HEK293 (cell line): ENCODE measurements around the gene SPPL2B.

Source experiments
- CTCF ChIA-PET: fragments of 350-600 bp; formaldehyde crosslinking; extraction: SDS; loops from one replicate; lab custom pipeline; 2021; ENCODE audit warnings: antibody characterized with exemption; lab: Yijun Ruan, JAX
- POLR2A ChIA-PET: fragments of 300-600 bp; formaldehyde crosslinking; extraction: SDS; loops from one replicate; lab custom pipeline; 2020; ENCODE audit warnings: antibody characterized with exemption, inconsistent platforms; lab: Yijun Ruan, JAX
- H3K27ac ChIP-seq: fragments of 200-500 bp; sonication (Bioruptor generic); 2 replicates; pipeline ENCODE4 v1.5.1; 2014; ENCODE audit warnings: low read depth, low read length, control low read depth, inconsistent platforms; ENCODE audit errors: extremely low read depth
- H3K36me3 ChIP-seq, 2 experiments: fragments of 200-500 bp in 1 of 2; sonication (Bioruptor generic) in 1 of 2; 1 replicate in 1 of 2; 2 replicates in 1 of 2; pipeline ENCODE4 v1.5.1; 2014 to 2017; ENCODE audit warnings: inconsistent platforms in 2 of 2, low read length in 2 of 2; ENCODE audit not compliant: control insufficient read depth in 2 of 2, insufficient read depth in 1 of 2
- H3K4me1 ChIP-seq: fragments of 200-500 bp; sonication (Bioruptor generic); 2 replicates; pipeline ENCODE4 v1.5.1; 2014; ENCODE audit warnings: mild to moderate bottlenecking, low read length, inconsistent platforms; ENCODE audit not compliant: control insufficient read depth, insufficient read depth
- H3K4me3 ChIP-seq: 2 replicates; pipeline ENCODE4 v1.5.1; 2011; ENCODE audit warnings: low read depth, mild to moderate bottlenecking, control low read depth, low read length, moderate library complexity
- H3K9me3 ChIP-seq: fragments of 200-500 bp; sonication (Bioruptor generic); 2 replicates; pipeline ENCODE4 v1.5.1; 2014; ENCODE audit warnings: low read depth, low read length, inconsistent platforms; ENCODE audit not compliant: control insufficient read depth, insufficient read depth
- KLF16 ChIP-seq: fragments of 450-650 bp; formaldehyde crosslinking; IDR thresholded peaks from 2 replicates; pipeline ENCODE4 v1.5.1; 2017; ENCODE audit warnings: missing biosample characterization, missing genetic modification characterization
- PRDM1 ChIP-seq: fragments of 450-650 bp; formaldehyde crosslinking; IDR thresholded peaks from 2 replicates; pipeline ENCODE4; 2016; ENCODE audit warnings: missing biosample characterization, missing genetic modification characterization
- SALL2 ChIP-seq: fragments of 450-650 bp; formaldehyde crosslinking; IDR thresholded peaks from 2 replicates; pipeline ENCODE4 v1.5.0; 2017; ENCODE audit warnings: missing biosample characterization, mild to moderate bottlenecking, missing genetic modification characterization, borderline replicate concordance
- TCF7L2 ChIP-seq: IDR thresholded peaks from 2 replicates; pipeline ENCODE4 v1.6.1; 2011; ENCODE audit warnings: low read depth, mild to moderate bottlenecking, inconsistent platforms, low read length, moderate library complexity, borderline replicate concordance
- ZBTB1 ChIP-seq: fragments of 450-650 bp; formaldehyde crosslinking; IDR thresholded peaks from 2 replicates; pipeline ENCODE4 v1.5.1; 2016; ENCODE audit warnings: missing biosample characterization, missing genetic modification characterization
- ZFHX2 ChIP-seq: fragments of 450-650 bp; formaldehyde crosslinking; conservative IDR thresholded peaks from 2 replicates; pipeline ENCODE4 v1.5.1; 2016; ENCODE audit warnings: missing biosample characterization, missing genetic modification characterization
- ZIC2 ChIP-seq: fragments of 450-650 bp; formaldehyde crosslinking; IDR thresholded peaks from 2 replicates; pipeline ENCODE4 v1.5.1; 2016; ENCODE audit warnings: missing biosample characterization, missing genetic modification characterization
- ZNF146 ChIP-seq: fragments of 450-650 bp; formaldehyde crosslinking; IDR thresholded peaks from 2 replicates; pipeline ENCODE4 v1.5.1; 2016; ENCODE audit warnings: missing biosample characterization, missing genetic modification characterization
- ZNF155 ChIP-seq: fragments of 450-650 bp; formaldehyde crosslinking; IDR thresholded peaks from 2 replicates; pipeline ENCODE4 v1.5.1; 2016; ENCODE audit warnings: missing biosample characterization, missing genetic modification characterization
- ZNF157 ChIP-seq: fragments of 450-650 bp; formaldehyde crosslinking; IDR thresholded peaks from 2 replicates; pipeline ENCODE4 v1.5.1; 2016; ENCODE audit warnings: missing biosample characterization, missing genetic modification characterization
- ZNF175 ChIP-seq: fragments of 450-650 bp; formaldehyde crosslinking; IDR thresholded peaks from 2 replicates; pipeline ENCODE4 v1.5.1; 2016; ENCODE audit warnings: missing biosample characterization, missing genetic modification characterization
- ZNF184 ChIP-seq: fragments of 450-650 bp; IDR thresholded peaks from 2 replicates; pipeline ENCODE4 v1.5.1; 2018; ENCODE audit warnings: missing biosample characterization, mild to moderate bottlenecking, missing genetic modification characterization
- ZNF202 ChIP-seq: fragments of 450-650 bp; formaldehyde crosslinking; IDR thresholded peaks from 2 replicates; pipeline ENCODE4 v1.5.1; 2016; ENCODE audit warnings: missing biosample characterization, missing genetic modification characterization, borderline replicate concordance
- ZNF341 ChIP-seq: fragments of 450-650 bp; formaldehyde crosslinking; IDR thresholded peaks from 2 replicates; pipeline ENCODE4; 2016; ENCODE audit warnings: low read depth, missing biosample characterization, missing genetic modification characterization
- ZNF366 ChIP-seq: fragments of 450-650 bp; formaldehyde crosslinking; conservative IDR thresholded peaks from 2 replicates; pipeline ENCODE4 v1.5.1; 2016; ENCODE audit warnings: missing biosample characterization, missing genetic modification characterization
- ZNF433 ChIP-seq: fragments of 450-650 bp; formaldehyde crosslinking; IDR thresholded peaks from 2 replicates; pipeline ENCODE4 v1.5.1; 2016; ENCODE audit warnings: missing biosample characterization, missing genetic modification characterization, low read depth
- ZNF473 ChIP-seq: fragments of 450-650 bp; formaldehyde crosslinking; IDR thresholded peaks from 2 replicates; pipeline ENCODE4 v1.5.1; 2017; ENCODE audit warnings: missing biosample characterization, missing genetic modification characterization
- ZNF544 ChIP-seq: fragments of 450-650 bp; formaldehyde crosslinking; IDR thresholded peaks from 2 replicates; pipeline ENCODE4 v1.5.0; 2017; ENCODE audit warnings: missing biosample characterization, missing genetic modification characterization
- ZNF555 ChIP-seq: fragments of 450-650 bp; formaldehyde crosslinking; conservative IDR thresholded peaks from 2 replicates; pipeline ENCODE4 v1.5.1; 2017; ENCODE audit warnings: missing biosample characterization, mild to moderate bottlenecking, missing genetic modification characterization, inconsistent platforms
- ZNF600 ChIP-seq: fragments of 450-650 bp; formaldehyde crosslinking; IDR thresholded peaks from 2 replicates; pipeline ENCODE4 v1.5.1; 2016; ENCODE audit warnings: missing biosample characterization, missing genetic modification characterization
- ZNF624 ChIP-seq: fragments of 450-650 bp; formaldehyde crosslinking; IDR thresholded peaks from 2 replicates; pipeline ENCODE4 v1.5.1; 2017; ENCODE audit warnings: missing biosample characterization, missing genetic modification characterization
- ZNF830 ChIP-seq: fragments of 450-650 bp; IDR thresholded peaks from 2 replicates; pipeline ENCODE4 v1.5.0; 2018; ENCODE audit warnings: missing biosample characterization, missing genetic modification characterization, low read depth, mild to moderate bottlenecking, moderate library complexity
- TF ChIP-seq, protein P1 (sequence below): fragments of 450-650 bp; formaldehyde crosslinking; IDR thresholded peaks from 2 replicates; pipeline ENCODE4 v1.5.1; 2016; ENCODE audit warnings: missing biosample characterization, missing genetic modification characterization
- TF ChIP-seq, protein P2 (sequence below): fragments of 450-650 bp; formaldehyde crosslinking; IDR thresholded peaks from 2 replicates; pipeline ENCODE4 v1.5.1; 2016; ENCODE audit warnings: missing biosample characterization, missing genetic modification characterization, low read depth
- TF ChIP-seq, protein P3 (sequence below): fragments of 450-650 bp; formaldehyde crosslinking; IDR thresholded peaks from 2 replicates; pipeline ENCODE4 v1.5.1; 2016; ENCODE audit warnings: missing biosample characterization, missing genetic modification characterization
- TF ChIP-seq, protein P4 (sequence below): fragments of 450-650 bp; formaldehyde crosslinking; IDR thresholded peaks from 2 replicates; pipeline ENCODE4 v1.5.1; 2016; ENCODE audit warnings: missing biosample characterization, missing genetic modification characterization
- TF ChIP-seq, protein P5 (sequence below): fragments of 450-650 bp; formaldehyde crosslinking; IDR thresholded peaks from 2 replicates; pipeline ENCODE4 v1.5.1; 2017; ENCODE audit warnings: missing biosample characterization, missing genetic modification characterization

SPPL2B gene

DNA sequence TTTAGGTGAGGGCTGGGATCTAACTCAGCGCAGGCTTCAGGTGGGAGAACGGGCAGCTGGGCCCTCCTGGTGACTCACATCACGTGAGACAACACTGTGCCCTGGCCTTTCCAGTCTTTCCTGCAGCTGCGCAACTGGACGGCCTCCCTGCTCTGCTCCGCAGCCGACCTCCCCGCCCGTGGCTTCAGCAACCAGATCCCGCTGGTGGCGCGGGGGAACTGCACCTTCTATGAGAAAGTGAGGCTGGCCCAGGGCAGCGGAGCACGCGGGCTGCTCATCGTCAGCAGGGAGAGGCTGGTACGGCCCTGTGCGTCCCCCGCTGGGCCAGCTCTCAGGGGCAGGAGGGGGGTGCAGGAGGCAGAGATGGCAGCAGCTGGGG lies 8.8 kb downstream of the SPPL2B start:
- H3K4me3 ChIP-seq: no peak overlapping the region
- TF ChIP-seq TCF7L2: no peak
- TF ChIP-seq ZNF157: no peak
- no peak for TF ChIP-seq ZNF175 (tag by site-specific recombination)
- TF ChIP-seq ZNF341 (tag by site-specific recombination): 0 out of 2 replicates have a peak, but pooled peaks have one; percentile 33
- peak; percentile 46; the same call in 1 of the 2 replicates for TF ChIP-seq ZNF600 (tag by site-specific recombination)
- TF ChIP-seq, protein P1, sequence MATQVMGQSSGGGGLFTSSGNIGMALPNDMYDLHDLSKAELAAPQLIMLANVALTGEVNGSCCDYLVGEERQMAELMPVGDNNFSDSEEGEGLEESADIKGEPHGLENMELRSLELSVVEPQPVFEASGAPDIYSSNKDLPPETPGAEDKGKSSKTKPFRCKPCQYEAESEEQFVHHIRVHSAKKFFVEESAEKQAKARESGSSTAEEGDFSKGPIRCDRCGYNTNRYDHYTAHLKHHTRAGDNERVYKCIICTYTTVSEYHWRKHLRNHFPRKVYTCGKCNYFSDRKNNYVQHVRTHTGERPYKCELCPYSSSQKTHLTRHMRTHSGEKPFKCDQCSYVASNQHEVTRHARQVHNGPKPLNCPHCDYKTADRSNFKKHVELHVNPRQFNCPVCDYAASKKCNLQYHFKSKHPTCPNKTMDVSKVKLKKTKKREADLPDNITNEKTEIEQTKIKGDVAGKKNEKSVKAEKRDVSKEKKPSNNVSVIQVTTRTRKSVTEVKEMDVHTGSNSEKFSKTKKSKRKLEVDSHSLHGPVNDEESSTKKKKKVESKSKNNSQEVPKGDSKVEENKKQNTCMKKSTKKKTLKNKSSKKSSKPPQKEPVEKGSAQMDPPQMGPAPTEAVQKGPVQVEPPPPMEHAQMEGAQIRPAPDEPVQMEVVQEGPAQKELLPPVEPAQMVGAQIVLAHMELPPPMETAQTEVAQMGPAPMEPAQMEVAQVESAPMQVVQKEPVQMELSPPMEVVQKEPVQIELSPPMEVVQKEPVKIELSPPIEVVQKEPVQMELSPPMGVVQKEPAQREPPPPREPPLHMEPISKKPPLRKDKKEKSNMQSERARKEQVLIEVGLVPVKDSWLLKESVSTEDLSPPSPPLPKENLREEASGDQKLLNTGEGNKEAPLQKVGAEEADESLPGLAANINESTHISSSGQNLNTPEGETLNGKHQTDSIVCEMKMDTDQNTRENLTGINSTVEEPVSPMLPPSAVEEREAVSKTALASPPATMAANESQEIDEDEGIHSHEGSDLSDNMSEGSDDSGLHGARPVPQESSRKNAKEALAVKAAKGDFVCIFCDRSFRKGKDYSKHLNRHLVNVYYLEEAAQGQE (tag by site-specific recombination): no peak
- no peak for TF ChIP-seq ZNF184 (tag by site-specific recombination)
- peak; percentile 18; the same call in 1 of the 2 replicates for TF ChIP-seq PRDM1 (tag by site-specific recombination)
- TF ChIP-seq, protein P2, sequence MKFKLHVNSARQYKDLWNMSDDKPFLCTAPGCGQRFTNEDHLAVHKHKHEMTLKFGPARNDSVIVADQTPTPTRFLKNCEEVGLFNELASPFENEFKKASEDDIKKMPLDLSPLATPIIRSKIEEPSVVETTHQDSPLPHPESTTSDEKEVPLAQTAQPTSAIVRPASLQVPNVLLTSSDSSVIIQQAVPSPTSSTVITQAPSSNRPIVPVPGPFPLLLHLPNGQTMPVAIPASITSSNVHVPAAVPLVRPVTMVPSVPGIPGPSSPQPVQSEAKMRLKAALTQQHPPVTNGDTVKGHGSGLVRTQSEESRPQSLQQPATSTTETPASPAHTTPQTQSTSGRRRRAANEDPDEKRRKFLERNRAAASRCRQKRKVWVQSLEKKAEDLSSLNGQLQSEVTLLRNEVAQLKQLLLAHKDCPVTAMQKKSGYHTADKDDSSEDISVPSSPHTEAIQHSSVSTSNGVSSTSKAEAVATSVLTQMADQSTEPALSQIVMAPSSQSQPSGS (tag by site-specific recombination): no peak
- TF ChIP-seq ZNF146: no peak
- no peak for TF ChIP-seq ZNF366 (tag by site-specific recombination)
- TF ChIP-seq ZFHX2 (tag by site-specific recombination): no peak
- TF ChIP-seq, protein P3, sequence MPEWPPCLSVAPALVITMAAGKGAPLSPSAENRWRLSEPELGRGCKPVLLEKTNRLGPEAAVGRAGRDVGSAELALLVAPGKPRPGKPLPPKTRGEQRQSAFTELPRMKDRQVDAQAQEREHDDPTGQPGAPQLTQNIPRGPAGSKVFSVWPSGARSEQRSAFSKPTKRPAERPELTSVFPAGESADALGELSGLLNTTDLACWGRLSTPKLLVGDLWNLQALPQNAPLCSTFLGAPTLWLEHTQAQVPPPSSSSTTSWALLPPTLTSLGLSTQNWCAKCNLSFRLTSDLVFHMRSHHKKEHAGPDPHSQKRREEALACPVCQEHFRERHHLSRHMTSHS (tag by site-specific recombination): no peak
- no peak for TF ChIP-seq ZNF473 (tag by site-specific recombination)
- TF ChIP-seq ZNF544: no peak
- TF ChIP-seq ZNF155: no peak
- TF ChIP-seq ZNF433: no peak
- no peak for TF ChIP-seq KLF16 (tag by site-specific recombination)
- TF ChIP-seq, protein P4, sequence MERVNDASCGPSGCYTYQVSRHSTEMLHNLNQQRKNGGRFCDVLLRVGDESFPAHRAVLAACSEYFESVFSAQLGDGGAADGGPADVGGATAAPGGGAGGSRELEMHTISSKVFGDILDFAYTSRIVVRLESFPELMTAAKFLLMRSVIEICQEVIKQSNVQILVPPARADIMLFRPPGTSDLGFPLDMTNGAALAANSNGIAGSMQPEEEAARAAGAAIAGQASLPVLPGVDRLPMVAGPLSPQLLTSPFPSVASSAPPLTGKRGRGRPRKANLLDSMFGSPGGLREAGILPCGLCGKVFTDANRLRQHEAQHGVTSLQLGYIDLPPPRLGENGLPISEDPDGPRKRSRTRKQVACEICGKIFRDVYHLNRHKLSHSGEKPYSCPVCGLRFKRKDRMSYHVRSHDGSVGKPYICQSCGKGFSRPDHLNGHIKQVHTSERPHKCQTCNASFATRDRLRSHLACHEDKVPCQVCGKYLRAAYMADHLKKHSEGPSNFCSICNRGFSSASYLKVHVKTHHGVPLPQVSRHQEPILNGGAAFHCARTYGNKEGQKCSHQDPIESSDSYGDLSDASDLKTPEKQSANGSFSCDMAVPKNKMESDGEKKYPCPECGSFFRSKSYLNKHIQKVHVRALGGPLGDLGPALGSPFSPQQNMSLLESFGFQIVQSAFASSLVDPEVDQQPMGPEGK (tag by site-specific recombination): no peak
- TF ChIP-seq ZNF202 (tag by site-specific recombination): no peak
- TF ChIP-seq, protein P5, sequence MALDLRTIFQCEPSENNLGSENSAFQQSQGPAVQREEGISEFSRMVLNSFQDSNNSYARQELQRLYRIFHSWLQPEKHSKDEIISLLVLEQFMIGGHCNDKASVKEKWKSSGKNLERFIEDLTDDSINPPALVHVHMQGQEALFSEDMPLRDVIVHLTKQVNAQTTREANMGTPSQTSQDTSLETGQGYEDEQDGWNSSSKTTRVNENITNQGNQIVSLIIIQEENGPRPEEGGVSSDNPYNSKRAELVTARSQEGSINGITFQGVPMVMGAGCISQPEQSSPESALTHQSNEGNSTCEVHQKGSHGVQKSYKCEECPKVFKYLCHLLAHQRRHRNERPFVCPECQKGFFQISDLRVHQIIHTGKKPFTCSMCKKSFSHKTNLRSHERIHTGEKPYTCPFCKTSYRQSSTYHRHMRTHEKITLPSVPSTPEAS (tag by site-specific recombination): no peak
- no peak for TF ChIP-seq SALL2 (tag by site-specific recombination)
- no peak for TF ChIP-seq ZNF830
- no peak for TF ChIP-seq ZNF624 (tag by site-specific recombination)
- TF ChIP-seq ZBTB1: no peak
- peak; percentile 54 for TF ChIP-seq ZIC2 (tag by site-specific recombination)
- TF ChIP-seq ZNF555 (tag by site-specific recombination): no peak
- CTCF ChIA-PET: no interaction called here
- no peaks in the 10 kb centered on the region for H3K4me1 ChIP-seq
- no peaks in the 10 kb centered on the region for H3K9me3 ChIP-seq
- H3K27ac ChIP-seq: no peak overlapping the region
- H3K36me3 ChIP-seq: peaks cover 0 to 36% of the 10 kb centered on the region in 2 experiments; a peak in 1 of 3 replicates
- POLR2A ChIA-PET: no interaction called here
